Mesenchymal stem cell (in vitro differentiated cells and primary cell): ENCODE data around the gene NPAS3.

Experiments
- DNase-seq: peaks from one replicate; pipeline ENCODE4 v3.0.0-alpha.2; 2013
- H2AFZ ChIP-seq: one replicate; pipeline ENCODE4 v1.6.1; 2013; ENCODE audit warnings: low read depth, mild to moderate bottlenecking, control low read depth, inconsistent platforms, low read length, moderate library complexity
- H2AK5ac ChIP-seq: 2 replicates; pipeline ENCODE4 v1.6.1; 2013; ENCODE audit warnings: low read length, moderate library complexity, mild to moderate bottlenecking, inconsistent platforms; ENCODE audit not compliant: severe bottlenecking
- H2BK120ac ChIP-seq: one replicate; pipeline ENCODE4 v1.6.1; 2013; ENCODE audit warnings: low read depth, mild to moderate bottlenecking, inconsistent platforms, low read length, moderate library complexity
- H2BK12ac ChIP-seq, 2 experiments: one replicate each; pipeline ENCODE4 v1.6.1; 2013; ENCODE audit warnings: inconsistent platforms in 2 of 2, low read length in 2 of 2, mild to moderate bottlenecking in 2 of 2, moderate library complexity in 2 of 2, control low read depth in 1 of 2
- H2BK15ac ChIP-seq: one replicate; pipeline ENCODE4 v1.6.1; 2013; ENCODE audit warnings: mild to moderate bottlenecking, low read depth, inconsistent platforms; ENCODE audit not compliant: poor library complexity, severe bottlenecking
- H2BK5ac ChIP-seq: 2 replicates; pipeline ENCODE4 v1.6.1; 2013; ENCODE audit warnings: low read depth, mild to moderate bottlenecking, low read length, control low read depth, inconsistent platforms; ENCODE audit not compliant: poor library complexity, severe bottlenecking
- H3K14ac ChIP-seq, 2 experiments: one replicate each; pipeline ENCODE4 v1.6.1; 2013; ENCODE audit warnings: inconsistent platforms in 2 of 2, low read length in 2 of 2, control low read depth in 1 of 2, mild to moderate bottlenecking in 1 of 2, moderate library complexity in 1 of 2
- H3K18ac ChIP-seq, 2 experiments: one replicate each; pipeline ENCODE4 v1.6.1; 2013; ENCODE audit warnings: inconsistent platforms in 2 of 2, low read length in 2 of 2, control low read depth in 1 of 2, low read depth in 1 of 2, mild to moderate bottlenecking in 1 of 2
- H3K23ac ChIP-seq, 2 experiments: one replicate each; pipeline ENCODE4 v1.6.1; 2013; ENCODE audit warnings: inconsistent platforms in 2 of 2, low read length in 2 of 2, mild to moderate bottlenecking in 2 of 2, moderate library complexity in 2 of 2, control low read depth in 1 of 2
- H3K27ac ChIP-seq: 2 replicates; pipeline ENCODE4 v1.5.1; 2013; ENCODE audit warnings: mild to moderate bottlenecking, moderate library complexity, low read length, control low read depth, inconsistent platforms; ENCODE audit not compliant: poor library complexity, severe bottlenecking
- H3K27me3 ChIP-seq, 2 experiments: 2 replicates each; pipeline versions ENCODE4 v1.6.1 to v1.7.0; 2013; ENCODE audit warnings: low read length in 2 of 2, mild to moderate bottlenecking in 2 of 2, moderate library complexity in 2 of 2, control low read depth in 1 of 2, inconsistent platforms in 1 of 2; ENCODE audit not compliant: control insufficient read depth in 1 of 2, insufficient read depth in 1 of 2
- H3K36me3 ChIP-seq, 2 experiments: 2 replicates each; pipeline versions ENCODE4 v1.6.1 to v1.7.0; 2013; ENCODE audit warnings: low read length in 2 of 2, control low read depth in 1 of 2, inconsistent platforms in 1 of 2, low read depth in 1 of 2, mild to moderate bottlenecking in 1 of 2; ENCODE audit not compliant: insufficient read depth in 2 of 2, control insufficient read depth in 1 of 2
- H3K4ac ChIP-seq, 2 experiments: one replicate each; pipeline ENCODE4 v1.6.1; 2013; ENCODE audit warnings: inconsistent platforms in 2 of 2, low read length in 2 of 2, mild to moderate bottlenecking in 2 of 2, moderate library complexity in 2 of 2, control low read depth in 1 of 2, low read depth in 1 of 2
- H3K4me1 ChIP-seq: 2 replicates; pipeline ENCODE4 v1.6.1; 2013; ENCODE audit warnings: low read depth, low read length, control low read depth; ENCODE audit not compliant: control insufficient read depth, insufficient read depth
- H3K4me2 ChIP-seq: 2 replicates; pipeline ENCODE4 v1.6.1; 2013; ENCODE audit warnings: low read length, mild to moderate bottlenecking, inconsistent platforms; ENCODE audit not compliant: poor library complexity, severe bottlenecking
- H3K4me3 ChIP-seq, 2 experiments: 2 replicates each; pipeline versions ENCODE4 v1.5.1 to v1.7.0; 2013; ENCODE audit warnings: low read length in 2 of 2, mild to moderate bottlenecking in 2 of 2, control low read depth in 1 of 2, low read depth in 1 of 2; ENCODE audit not compliant: insufficient read depth in 1 of 2
- H3K79me1 ChIP-seq: replicated peaks from 2 replicates; pipeline ENCODE4 v1.6.1; 2013; ENCODE audit warnings: mild to moderate bottlenecking, control low read depth, low read length, inconsistent platforms; ENCODE audit not compliant: poor library complexity, severe bottlenecking
- H3K9ac ChIP-seq: 2 replicates; pipeline ENCODE4 v1.7.0; 2013; ENCODE audit warnings: mild to moderate bottlenecking, low read length, moderate library complexity
- H3K9me3 ChIP-seq: 2 replicates; pipeline ENCODE4 v1.7.0; 2013; ENCODE audit warnings: mild to moderate bottlenecking, low read length; ENCODE audit not compliant: control insufficient read depth
- H4K8ac ChIP-seq: one replicate; pipeline ENCODE4 v1.6.1; 2013; ENCODE audit warnings: inconsistent platforms, mild to moderate bottlenecking, low read length, moderate library complexity
- H4K91ac ChIP-seq: one replicate; pipeline ENCODE4 v1.6.1; 2013; ENCODE audit warnings: mild to moderate bottlenecking, low read length, inconsistent platforms
- WGBS: methylation state at CpG from one replicate; pipeline ENCODE4 v1.1.7; 2013; ENCODE audit warnings: mixed read lengths; 5-methylcytosine and 5-hydroxymethylcytosine counted together

NPAS3 gene

DNA sequence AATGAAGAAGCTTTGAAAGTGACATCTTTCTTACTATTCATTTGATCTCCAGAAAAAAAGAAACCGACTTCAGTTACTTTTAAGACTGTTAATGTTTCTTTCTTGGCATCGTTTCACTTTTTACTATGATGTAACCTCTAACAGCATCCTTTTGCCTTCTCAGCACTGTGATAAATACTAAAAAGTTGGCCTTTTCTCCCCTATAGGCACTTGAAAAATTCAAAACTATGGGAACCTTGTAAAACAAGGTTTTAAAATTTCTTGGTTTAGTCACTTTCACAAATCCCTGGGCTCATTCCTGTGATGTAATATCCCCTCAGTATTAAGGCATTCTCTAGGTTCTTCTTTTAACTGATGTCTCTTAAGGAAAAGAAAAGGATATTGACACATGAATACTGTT lies 730.4 kb downstream of the NPAS3 start:
- no peak for DNase-seq
- H4K8ac ChIP-seq: no peak overlapping the region
- H2BK15ac ChIP-seq: no peak overlapping the region
- H3K4me3 ChIP-seq: no peak overlapping the region
- H2AFZ ChIP-seq: no peak overlapping the region
- H2BK5ac ChIP-seq: no peak overlapping the region
- no peaks in the 10 kb centered on the region for H3K27me3 ChIP-seq
- H3K27ac ChIP-seq: no peak overlapping the region
- H3K23ac ChIP-seq: no peak overlapping the region
- H3K18ac ChIP-seq: no peak overlapping the region
- no peaks in the 10 kb centered on the region for H3K4me1 ChIP-seq
- no peaks in the 10 kb centered on the region for H3K79me1 ChIP-seq
- H3K36me3 ChIP-seq: no peaks in the 10 kb centered on the region
- H3K14ac ChIP-seq: no peak overlapping the region
- H2BK12ac ChIP-seq: no peak overlapping the region
- H3K4me2 ChIP-seq: no peak overlapping the region
- no peak overlapping the region for H2AK5ac ChIP-seq
- H3K9ac ChIP-seq: no peak overlapping the region
- H4K91ac ChIP-seq: no peak overlapping the region
- no peak overlapping the region for H2BK120ac ChIP-seq
- 97% methylated on average over 2 of the region's 2 CpGs for WGBS
- H3K4ac ChIP-seq: no peak overlapping the region
- no peaks in the 10 kb centered on the region for H3K9me3 ChIP-seq

DNA sequence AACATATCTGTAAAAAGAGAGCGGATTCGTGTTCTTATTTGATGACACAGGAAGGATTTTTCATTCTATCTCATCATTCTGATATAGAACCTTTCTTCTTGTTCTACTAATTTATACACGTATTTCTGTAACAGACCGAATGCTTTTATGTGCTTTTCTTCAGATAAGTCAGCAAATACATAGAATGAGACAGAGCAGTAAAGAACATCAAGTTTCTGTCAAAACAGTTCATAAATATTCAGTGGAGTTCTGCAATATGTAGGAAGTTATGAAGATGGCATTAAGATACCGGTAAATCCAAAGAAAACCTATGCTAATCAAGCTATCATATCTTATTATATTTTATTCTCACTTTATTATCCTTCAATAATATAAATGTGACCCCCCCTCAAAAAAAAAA lies 731.6 kb downstream of the NPAS3 start:
- no peak overlapping the region for H2AK5ac ChIP-seq
- H3K9ac ChIP-seq: no peak overlapping the region
- H3K18ac ChIP-seq: no peak overlapping the region
- no peak overlapping the region for H4K91ac ChIP-seq
- no peak overlapping the region for H4K8ac ChIP-seq
- H3K79me1 ChIP-seq: no peaks in the 10 kb centered on the region
- no peak overlapping the region for H3K14ac ChIP-seq
- no peaks in the 10 kb centered on the region for H3K36me3 ChIP-seq
- no peak overlapping the region for H3K4me3 ChIP-seq
- no peaks in the 10 kb centered on the region for H3K27me3 ChIP-seq
- H3K4ac ChIP-seq: no peak overlapping the region
- no peak overlapping the region for H2AFZ ChIP-seq
- 100% methylated on average over 2 of the region's 5 CpGs for WGBS
- H2BK15ac ChIP-seq: no peak overlapping the region
- H3K27ac ChIP-seq: no peak overlapping the region
- H3K4me1 ChIP-seq: no peaks in the 10 kb centered on the region
- no peak overlapping the region for H2BK12ac ChIP-seq
- H2BK5ac ChIP-seq: no peak overlapping the region
- H3K23ac ChIP-seq: no peak overlapping the region
- no peak overlapping the region for H3K4me2 ChIP-seq
- DNase-seq: no peak
- no peaks in the 10 kb centered on the region for H3K9me3 ChIP-seq
- no peak overlapping the region for H2BK120ac ChIP-seq

DNA sequence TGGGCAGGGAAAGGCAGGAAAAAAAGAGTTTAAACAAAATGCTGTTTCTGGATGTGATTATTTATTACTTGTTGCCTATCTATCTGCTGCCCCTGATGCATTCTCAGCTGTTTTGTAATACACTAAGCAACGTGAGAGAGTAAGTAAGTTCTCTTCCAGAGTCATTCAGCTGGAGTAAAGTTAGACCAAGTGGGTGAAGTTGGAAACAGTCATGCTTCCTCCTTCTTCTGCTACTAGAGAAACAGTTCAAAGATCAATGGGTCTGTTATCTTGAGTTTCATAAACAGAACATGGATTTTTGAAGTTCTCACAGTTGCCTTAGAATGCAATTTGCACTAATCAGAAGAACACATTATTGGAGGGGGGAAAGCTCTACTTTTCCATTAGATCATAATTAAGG lies 732.9 kb downstream of the NPAS3 start:
- H3K9me3 ChIP-seq: no peaks in the 10 kb centered on the region
- H3K23ac ChIP-seq: no peak overlapping the region
- no peaks in the 10 kb centered on the region for H3K36me3 ChIP-seq
- no peak overlapping the region for H3K14ac ChIP-seq
- no peaks in the 10 kb centered on the region for H3K27me3 ChIP-seq
- H3K4ac ChIP-seq: no peak overlapping the region
- DNase-seq: peak; percentile 79
- no peak overlapping the region for H2AFZ ChIP-seq
- H4K91ac ChIP-seq: no peak overlapping the region
- H2BK5ac ChIP-seq: no peak overlapping the region
- no peak overlapping the region for H2BK120ac ChIP-seq
- no peak overlapping the region for H4K8ac ChIP-seq
- no peak overlapping the region for H3K4me3 ChIP-seq
- no peak overlapping the region for H3K27ac ChIP-seq
- no peak overlapping the region for H3K9ac ChIP-seq
- no peak overlapping the region for H3K18ac ChIP-seq
- 10% methylated on average over 1 of the region's 1 CpG for WGBS
- H3K79me1 ChIP-seq: no peaks in the 10 kb centered on the region
- H3K4me1 ChIP-seq: peaks cover 2% of the 10 kb centered on the region
- no peak overlapping the region for H2BK12ac ChIP-seq
- H2BK15ac ChIP-seq: no peak overlapping the region
- no peak overlapping the region for H2AK5ac ChIP-seq
- H3K4me2 ChIP-seq: no peak overlapping the region

DNA sequence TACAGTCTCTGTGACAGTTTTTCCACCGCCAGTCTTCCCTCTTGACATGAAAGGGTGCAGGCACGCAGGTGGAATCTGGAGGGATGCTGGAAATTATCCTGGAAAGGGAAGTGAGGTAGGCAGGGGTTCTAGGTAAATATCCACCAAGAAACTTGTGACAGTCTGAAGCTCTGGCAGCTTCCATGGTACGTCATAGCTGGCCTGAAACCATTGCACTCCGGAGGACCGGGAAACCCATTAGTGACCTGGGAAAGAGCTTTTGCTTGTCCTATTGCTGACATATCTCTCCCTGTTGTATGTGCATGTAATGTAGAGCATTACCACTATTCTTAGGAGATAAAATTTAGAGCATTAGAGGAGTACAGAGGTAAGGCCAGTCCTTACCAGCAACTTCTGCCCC lies 736.2 kb downstream of the NPAS3 start:
- Histone ChIP-seq H3K27me3 (no peaks in the 10 kb centered on the region), H4K91ac (no peak overlapping the region), H3K9me3 (no peaks in the 10 kb centered on the region), H3K23ac (no peak overlapping the region), H2AK5ac (no peak overlapping the region), H3K4ac (peak overlapping the region in 1 of 2 experiments; percentile 71), H2BK12ac (peak overlapping the region in 1 of 2 experiments; percentile 60), H2AFZ (no peak overlapping the region), H2BK15ac (no peak overlapping the region), H4K8ac (no peak overlapping the region), H2BK5ac (no peak overlapping the region), H2BK120ac (no peak overlapping the region), H3K14ac (no peak overlapping the region), H3K18ac (peak overlapping the region in 1 of 2 experiments; percentile 75), H3K4me2 (no peak overlapping the region), H3K79me1 (no peaks in the 10 kb centered on the region), H3K27ac (no peak overlapping the region), H3K36me3 (no peaks in the 10 kb centered on the region), H3K9ac (peak overlapping the region; percentile 53), H3K4me1 (peaks cover 4% of the 10 kb centered on the region), H3K4me3 (no peak overlapping the region)
- 98% methylated on average over 5 of the region's 5 CpGs for WGBS
- DNase-seq: no peak
